Measurements from ENCODE around the gene CORO6. TPM values are rescaled to one million over a fixed set of nuclear protein-coding genes. Genes with fewer than 3 reads are reported as not detected.

Gene CORO6
- total RNA-seq, 2 experiments from 2014 or later, result 2.4 to 3.1 TPM

DNA sequence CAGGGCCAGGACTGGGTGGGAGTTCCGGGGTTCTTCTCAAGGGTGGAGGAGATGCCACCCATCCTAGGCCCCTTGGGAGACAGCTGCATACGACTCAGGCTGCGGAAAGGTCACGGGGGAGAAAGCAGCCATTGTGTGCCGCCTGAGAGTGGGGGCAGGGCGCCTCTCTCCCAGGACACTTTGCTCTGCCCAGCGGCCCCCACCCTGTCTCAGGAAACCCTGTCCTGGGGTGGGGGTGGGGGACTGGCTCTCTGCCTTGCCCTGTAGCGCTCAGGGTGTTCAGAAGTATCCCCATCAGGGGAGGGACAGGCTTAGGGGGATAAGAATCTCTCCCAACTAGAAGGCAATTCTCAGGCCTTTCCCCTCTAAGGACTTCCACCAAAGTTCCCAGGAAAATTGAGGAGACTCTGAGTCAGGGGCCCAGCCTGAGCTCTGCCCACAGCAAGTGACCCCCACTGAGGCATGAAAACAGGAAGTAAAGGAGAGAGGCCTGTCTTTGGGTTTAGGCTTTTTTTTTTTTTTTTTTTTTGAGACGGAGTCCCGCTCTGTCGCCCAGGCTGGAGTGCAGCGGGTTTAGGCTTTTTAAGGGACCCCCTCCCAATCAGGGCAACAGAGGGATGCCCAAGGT, 38.1 kb downstream of the CORO6 start:
- Mint-ChIP-seq H3K36me3 (ENCODE audit: low read depth) (peaks cover 33% of the 10 kb centered on the region), H3K4me1 (peaks cover 69% of the 10 kb centered on the region), H3K9me3 (no peaks in the 10 kb centered on the region), H3K27me3 (no peaks in the 10 kb centered on the region), H3K4me3 (peak overlapping the region; percentile 64), H3K27ac (peak overlapping the region; percentile 86)
- ChIA-PET POLR2A (no interaction called here), CTCF (interaction anchor here (2.2 to 6.7 kb wide), 3 partner anchors 8 to 33 kb away, joined by 6 to 45 read pairs (median 36); partner anchors contain the start of gene ANKRD13B)
- DNase-seq, result no peak

DNA sequence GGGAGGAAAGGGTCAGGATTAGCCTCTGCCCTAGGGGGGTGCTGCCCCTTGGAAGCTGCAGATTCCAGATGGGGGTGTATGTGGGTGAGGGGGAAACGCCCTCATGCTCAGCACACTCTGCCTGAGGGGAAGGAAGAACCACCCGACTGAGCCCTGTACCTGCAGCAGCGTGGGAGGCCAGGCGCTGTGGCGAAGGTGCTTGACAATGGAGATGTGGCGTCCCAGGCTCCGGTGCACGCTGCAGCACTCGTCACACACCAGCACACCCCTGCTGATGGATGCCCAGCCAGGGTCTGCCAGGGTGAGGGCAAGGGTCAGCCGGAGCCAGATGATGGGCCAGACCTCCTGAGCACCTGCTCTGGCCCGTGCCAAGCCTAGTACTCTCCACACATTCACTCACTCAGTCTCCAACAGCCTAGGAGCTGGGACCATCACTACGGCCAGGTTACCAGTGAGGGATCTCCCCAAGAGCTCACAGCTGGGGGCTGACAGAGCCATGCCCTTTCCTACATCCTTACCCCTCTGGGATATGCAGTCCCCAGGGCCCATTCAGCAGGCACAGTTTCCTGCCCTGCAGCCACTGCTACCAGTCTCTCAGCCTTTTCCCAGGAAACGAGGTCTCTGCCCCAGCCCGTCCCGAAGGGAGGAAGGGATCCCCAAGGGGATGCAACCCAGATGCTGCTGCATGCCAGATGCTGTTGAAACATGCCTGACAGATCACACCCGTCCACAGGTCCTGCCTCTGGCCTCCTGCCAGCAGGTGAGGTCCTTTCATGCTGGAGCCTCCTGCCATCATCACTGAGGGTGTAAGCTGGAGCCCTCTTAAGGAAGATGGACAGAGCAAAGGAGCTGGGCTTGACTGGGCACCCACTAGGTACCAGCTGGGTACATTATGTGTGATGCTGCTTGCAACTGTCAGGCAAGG, 39.1 kb downstream of the CORO6 start:
- no peaks in the 10 kb centered on the region for H3K27me3 Mint-ChIP-seq
- DNase-seq, result no peak
- H3K36me3 Mint-ChIP-seq (ENCODE audit: low read depth), result peaks cover 33% of the 10 kb centered on the region
- no peaks in the 10 kb centered on the region for H3K9me3 Mint-ChIP-seq
- ChIA-PET CTCF (interaction anchor here (2.1 to 8.6 kb wide), 4 partner anchors 9 to 34 kb away, joined by 6 to 77 read pairs (median 26); partner anchors contain the start of genes ABHD15, ANKRD13B and TP53I13), POLR2A (no interaction called here)
- H3K4me3 Mint-ChIP-seq, result no peak overlapping the region
- peak overlapping the region; percentile 86 for H3K27ac Mint-ChIP-seq
- peaks cover 69% of the 10 kb centered on the region for H3K4me1 Mint-ChIP-seq

GRCh38 chr17:29582772-29583171, 39.9 kb downstream of the CORO6 start:
- peak overlapping the region; percentile 9 for H3K27ac Mint-ChIP-seq
- no peaks in the 10 kb centered on the region for H3K9me3 Mint-ChIP-seq
- DNase-seq, result no peak
- H3K27me3 Mint-ChIP-seq, result no peaks in the 10 kb centered on the region
- POLR2A ChIA-PET, result no interaction called here
- H3K36me3 Mint-ChIP-seq (ENCODE audit: low read depth), result peaks cover 32% of the 10 kb centered on the region
- H3K4me1 Mint-ChIP-seq, result peaks cover 64% of the 10 kb centered on the region
- no peak overlapping the region for H3K4me3 Mint-ChIP-seq
- CTCF ChIA-PET, result interaction anchor here (1.1 to 8.6 kb wide), 5 partner anchors 10 to 35 kb away, joined by 3 to 77 read pairs (median 8); partner anchors contain the start of genes ABHD15, ANKRD13B and TP53I13

DNA sequence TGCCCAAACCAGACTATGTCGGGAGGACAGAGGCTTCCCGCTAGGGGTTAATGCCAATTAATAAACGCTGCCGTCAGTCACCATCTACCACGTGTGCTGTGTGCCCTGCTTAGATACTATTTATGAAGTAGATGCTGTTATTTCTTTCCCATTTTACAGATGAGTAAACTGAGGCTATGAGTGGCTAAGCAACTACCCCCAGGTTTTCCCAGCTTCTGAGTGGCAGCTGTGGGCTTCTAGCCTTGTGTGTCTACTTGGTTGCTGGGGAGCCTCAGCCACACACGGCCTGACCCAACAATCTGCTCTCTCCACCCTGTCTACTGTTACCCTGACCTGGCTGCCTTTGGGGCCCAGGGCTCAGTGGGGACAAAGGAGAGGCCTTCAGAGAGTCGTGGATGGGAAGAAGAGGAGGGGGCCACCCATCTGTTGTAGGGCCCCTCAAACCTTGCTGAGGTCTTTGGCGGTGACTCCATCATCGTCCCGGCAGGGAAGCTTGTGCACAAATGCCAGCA, 40.4 kb downstream of the CORO6 start:
- Mint-ChIP-seq H3K27ac (peak overlapping the region; percentile 9), H3K9me3 (no peaks in the 10 kb centered on the region), H3K27me3 (no peaks in the 10 kb centered on the region), H3K36me3 (ENCODE audit: low read depth) (peaks cover 34% of the 10 kb centered on the region), H3K4me1 (peaks cover 59% of the 10 kb centered on the region), H3K4me3 (no peak overlapping the region)
- CTCF ChIA-PET, result interaction anchor here (1.1 to 8.6 kb wide), 6 partner anchors 10 to 349 kb away, joined by 3 to 77 read pairs (median 10); partner anchors contain the start of genes ABHD15, ANKRD13B and TP53I13
- DNase-seq, result no peak
- POLR2A ChIA-PET, result no interaction called here

DNA sequence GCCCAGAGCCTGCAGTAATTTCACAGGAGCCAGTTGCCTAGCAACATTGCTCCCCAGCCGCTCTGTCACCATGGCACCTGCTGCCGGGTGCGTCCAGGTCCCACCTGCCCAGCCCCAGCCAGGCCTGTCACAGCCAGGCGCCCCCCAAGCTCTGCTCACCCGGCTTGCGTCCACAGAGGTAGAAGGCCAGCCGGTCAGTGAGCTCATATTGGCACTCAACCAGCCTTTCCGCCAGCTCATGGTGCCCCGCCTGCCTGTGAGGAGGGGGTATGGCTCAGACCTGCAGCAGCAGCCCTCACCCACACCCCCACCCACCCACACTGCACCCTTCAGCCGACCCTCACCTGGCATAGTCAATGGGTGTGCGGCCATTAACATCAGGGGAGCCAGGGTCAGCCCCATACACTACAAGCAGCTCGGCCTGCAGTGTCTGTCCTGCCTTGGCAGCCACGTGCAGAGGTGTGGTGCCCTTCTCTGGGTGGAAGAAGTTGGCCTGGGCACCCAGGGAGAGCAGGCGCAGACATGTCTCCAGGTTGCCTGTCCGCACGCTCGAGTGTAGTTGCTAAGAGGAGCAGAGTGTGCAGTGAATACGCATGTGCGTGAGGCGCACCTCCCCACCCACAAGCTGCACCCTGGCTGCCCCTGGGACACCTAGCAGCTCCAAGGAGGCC, 41.0 kb downstream of the CORO6 start:
- Mint-ChIP-seq H3K36me3 (ENCODE audit: low read depth) (peaks cover 34% of the 10 kb centered on the region), H3K4me3 (no peak overlapping the region), H3K27ac (no peak overlapping the region), H3K27me3 (no peaks in the 10 kb centered on the region), H3K9me3 (no peaks in the 10 kb centered on the region), H3K4me1 (peaks cover 53% of the 10 kb centered on the region)
- no peak for DNase-seq
- ChIA-PET POLR2A (no interaction called here), CTCF (interaction anchor here (0.6 to 8.6 kb wide), 10 partner anchors 9 to 487 kb away, joined by 3 to 77 read pairs (median 8); partner anchors contain the start of genes ABHD15, ANKRD13B and TP53I13)

GRCh38 chr17:29579866-29580771, 42.6 kb downstream of the CORO6 start:
- H3K4me3 Mint-ChIP-seq, result no peak overlapping the region

DNA sequence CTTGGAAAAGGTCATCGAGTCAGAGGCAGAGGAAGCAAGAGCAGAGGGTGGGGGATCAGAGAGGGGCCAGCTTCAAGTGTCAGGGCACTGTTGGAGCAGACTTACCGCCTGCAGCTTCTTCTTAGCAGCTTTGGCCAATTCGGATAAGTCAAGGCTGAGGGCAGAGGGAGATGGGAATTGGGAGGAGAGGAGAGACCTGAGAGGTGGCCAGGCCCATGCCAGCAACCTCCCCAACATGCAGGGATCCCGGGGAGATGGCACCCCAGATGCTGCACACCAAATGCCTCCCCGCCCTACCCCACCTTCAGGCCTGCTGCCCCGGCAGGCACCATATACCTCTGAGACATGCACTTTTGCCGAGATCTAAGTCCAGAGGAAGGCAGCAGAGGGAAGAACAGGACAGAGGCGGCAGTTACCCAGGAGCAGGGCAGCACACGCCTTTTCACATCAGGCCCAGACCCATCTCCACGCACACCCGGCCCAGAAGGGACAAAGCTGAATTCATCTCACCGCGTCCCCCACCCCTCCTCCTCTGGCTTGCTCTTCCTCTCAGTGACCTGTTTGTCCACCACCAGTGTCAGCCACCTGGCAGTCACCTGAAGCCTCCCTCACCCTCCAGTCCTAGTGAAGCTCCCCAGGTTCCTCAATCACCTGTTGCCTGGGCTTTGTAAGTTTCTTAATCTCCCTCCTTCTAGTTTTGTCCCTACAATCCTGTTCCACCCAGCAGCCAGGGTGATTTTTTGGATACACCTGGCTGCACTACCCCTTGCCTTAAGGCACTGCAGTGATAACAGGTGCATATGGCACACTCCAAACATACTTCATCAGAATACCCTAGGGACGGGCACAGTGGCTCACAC, 43.9 kb downstream of the CORO6 start:
- Mint-ChIP-seq H3K36me3 (ENCODE audit: low read depth) (peaks cover 42% of the 10 kb centered on the region), H3K27me3 (no peaks in the 10 kb centered on the region), H3K4me1 (peaks cover 25% of the 10 kb centered on the region), H3K9me3 (no peaks in the 10 kb centered on the region), H3K4me3 (no peak overlapping the region), H3K27ac (no peak overlapping the region)
- no peak for DNase-seq
- POLR2A ChIA-PET, result no interaction called here
- CTCF ChIA-PET, result interaction anchor here (0.9 to 8.6 kb wide), 6 partner anchors 9 to 39 kb away, joined by 3 to 77 read pairs (median 10); partner anchors contain the start of genes ABHD15, ANKRD13B and TP53I13

More at GRCh38 chr17:29579866-29580771, 42.6 kb downstream of the CORO6 start:
- peak; percentile 92 for DNase-seq
- H3K27me3 Mint-ChIP-seq, result no peaks in the 10 kb centered on the region
- peak overlapping the region; percentile 84 for H3K27ac Mint-ChIP-seq
- POLR2A ChIA-PET, result no interaction called here
- peaks cover 36% of the 10 kb centered on the region for H3K36me3 Mint-ChIP-seq (ENCODE audit: low read depth)
- no peaks in the 10 kb centered on the region for H3K9me3 Mint-ChIP-seq
- CTCF ChIA-PET, result interaction anchor here (0.7 to 8.6 kb wide), 12 partner anchors 7 to 210 kb away, joined by 3 to 77 read pairs (median 7); partner anchors contain the start of genes ABHD15, ANKRD13B, CORO6 and TP53I13
- H3K4me1 Mint-ChIP-seq, result peaks cover 37% of the 10 kb centered on the region

DNA sequence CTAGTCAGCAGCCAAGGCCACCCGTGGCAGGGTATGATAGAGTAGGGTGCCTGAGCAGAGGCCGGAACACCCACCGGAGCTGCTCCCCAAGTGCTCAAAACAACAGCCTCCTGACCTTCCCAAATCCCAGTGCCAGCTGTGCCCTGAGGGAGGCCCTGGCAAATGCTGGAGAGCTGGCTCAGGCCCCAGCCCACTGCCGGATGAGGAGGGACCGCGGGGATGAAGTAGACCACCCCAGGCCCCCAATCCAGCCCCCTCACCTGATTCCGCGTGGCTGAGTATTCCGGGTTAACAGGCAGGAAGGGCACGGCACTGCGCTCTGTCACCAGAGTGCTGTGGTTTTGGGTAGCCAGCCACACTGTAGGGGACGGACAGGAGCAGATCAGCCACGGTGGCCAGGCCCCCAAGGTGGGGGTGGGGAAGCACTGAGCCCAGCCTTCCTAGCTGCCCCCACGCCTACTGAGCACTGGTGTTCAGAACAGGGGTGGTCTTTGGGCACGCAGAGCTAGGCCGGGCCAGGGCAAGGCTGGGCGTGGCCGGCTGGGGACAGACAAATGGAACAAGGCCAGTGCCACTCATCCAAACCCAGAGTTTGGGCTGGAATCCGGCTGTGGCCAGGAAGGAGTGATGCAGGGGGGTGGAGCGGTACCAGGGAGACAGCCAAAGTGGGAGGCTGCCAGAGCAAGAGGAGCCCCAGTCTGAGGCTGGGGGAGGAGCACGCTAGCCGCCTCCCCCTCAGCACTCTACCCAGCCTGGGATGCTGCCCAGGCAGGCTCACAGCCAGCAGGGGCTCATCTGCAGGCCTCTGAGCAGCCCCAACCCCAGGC, 45.1 kb downstream of the CORO6 start:
- Mint-ChIP-seq H3K9me3 (no peaks in the 10 kb centered on the region), H3K36me3 (ENCODE audit: low read depth) (peaks cover 36% of the 10 kb centered on the region), H3K27ac (no peak overlapping the region), H3K4me1 (peaks cover 13% of the 10 kb centered on the region), H3K27me3 (no peaks in the 10 kb centered on the region), H3K4me3 (no peak overlapping the region)
- ChIA-PET CTCF (interaction anchor here (3.1 to 8.6 kb wide), 3 partner anchors 9 to 39 kb away, joined by 22 to 77 read pairs (median 45); partner anchors contain the start of genes ABHD15, ANKRD13B and TP53I13), POLR2A (no interaction called here)
- DNase-seq, result no peak

DNA sequence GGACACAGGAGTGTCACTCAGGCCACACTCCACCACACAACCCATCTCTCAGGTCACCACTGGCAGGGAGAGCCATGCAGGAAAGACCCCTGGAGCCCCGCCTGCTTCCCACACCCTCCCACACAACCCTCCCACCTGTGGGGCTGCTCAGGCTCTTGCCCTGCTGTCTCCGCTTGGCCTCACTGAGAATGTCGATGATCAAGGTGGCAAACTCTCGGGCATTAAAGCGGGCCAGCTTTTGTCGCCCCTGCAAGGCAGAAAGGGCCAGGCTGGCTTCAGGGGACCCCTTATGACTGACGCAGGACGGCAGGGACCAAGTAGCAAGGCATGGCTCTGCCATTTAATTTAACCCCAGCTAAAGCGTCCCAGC, 45.7 kb downstream of the CORO6 start:
- Mint-ChIP-seq H3K27me3 (no peaks in the 10 kb centered on the region), H3K4me3 (no peak overlapping the region), H3K27ac (no peak overlapping the region), H3K9me3 (no peaks in the 10 kb centered on the region), H3K4me1 (peaks cover 7% of the 10 kb centered on the region), H3K36me3 (ENCODE audit: low read depth) (peaks cover 30% of the 10 kb centered on the region)
- POLR2A ChIA-PET, result no interaction called here
- DNase-seq, result no peak
- CTCF ChIA-PET, result interaction anchor here (3.1 to 8.6 kb wide), 2 partner anchors 9 to 40 kb away, joined by 22 to 77 read pairs; partner anchors contain the start of genes ABHD15 and TP53I13

Data from activated CD4-positive, alpha-beta T cell treated with anti-CD3 and anti-CD28 coated beads, Interleukin-2, amount 10 ng/mL, durations not matched to agents 7 days and 5 days (primary cell).